Keratinocyte (primary cell): ENCODE data around the gene FAM72D.
"Not testable (repeated sequence)": the region's sequence is repeated elsewhere in the genome, so short reads cannot be mapped to it uniquely, and the experiment has no call there.

Source experiments
- EZH2 ChIP-seq: IDR thresholded peaks from one replicate; pipeline ENCODE4 v1.6.1; 2012; ENCODE audit warnings: inconsistent platforms, mild to moderate bottlenecking, low read length, moderate library complexity
- TF ChIP-seq, protein P1 (sequence below), 3 experiments: IDR thresholded peaks in 1 of 3; conservative IDR thresholded peaks in 1 of 3; optimal IDR thresholded peaks in 1 of 3; 2 replicates in 2 of 3; 3 replicates in 1 of 3; pipeline versions ENCODE3 to v1.5.1; 2011; ENCODE audit warnings: low read length in 3 of 3, mild to moderate bottlenecking in 3 of 3, moderate library complexity in 2 of 3, control low read depth in 1 of 3, inconsistent platforms in 1 of 3; ENCODE audit not compliant: insufficient read depth in 2 of 3; ENCODE audit errors: extremely low read depth in 1 of 3

DNA sequence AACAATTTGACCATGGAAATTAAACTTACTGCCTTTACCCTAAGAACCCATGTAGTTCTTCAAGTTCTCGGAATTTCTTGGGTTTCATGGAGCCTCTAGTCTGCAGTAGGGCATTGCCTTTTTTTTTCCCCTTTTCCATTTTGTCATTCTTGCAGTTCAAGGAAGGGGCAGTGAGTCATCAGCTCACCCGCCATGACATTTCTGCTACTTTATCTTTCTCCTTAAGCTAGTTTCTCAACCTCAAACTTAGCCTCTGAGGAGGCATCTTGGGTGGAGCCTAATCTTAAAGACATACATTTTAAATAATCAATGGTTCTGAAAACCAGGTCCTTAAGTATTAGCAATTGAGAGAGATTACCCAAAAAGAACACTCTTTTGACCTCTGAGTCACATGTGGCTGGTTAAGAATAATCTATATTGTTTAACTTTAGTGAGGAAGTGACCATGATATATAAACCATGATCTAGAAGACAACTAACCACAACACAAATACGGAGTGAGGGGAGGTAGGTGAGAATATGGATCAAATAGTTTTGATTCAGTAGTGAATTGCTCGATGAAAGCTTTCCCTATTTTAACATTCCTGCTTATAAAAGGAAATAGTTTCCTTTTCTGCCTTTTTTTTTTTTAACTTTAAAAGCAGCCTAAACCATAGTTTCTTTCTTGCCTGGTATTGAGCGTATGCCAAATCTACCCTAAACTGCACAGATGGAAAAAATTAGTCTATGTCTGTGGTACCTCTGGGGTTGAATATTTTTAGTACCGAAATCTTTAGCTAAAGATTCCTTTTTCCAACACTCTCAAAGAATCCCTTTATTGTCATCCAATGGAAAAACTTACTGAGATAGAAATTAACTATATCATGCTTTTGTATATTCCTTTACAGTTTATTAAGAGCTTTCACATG lies 20.1 kb downstream of the FAM72D start:
- TF ChIP-seq, protein P1, sequence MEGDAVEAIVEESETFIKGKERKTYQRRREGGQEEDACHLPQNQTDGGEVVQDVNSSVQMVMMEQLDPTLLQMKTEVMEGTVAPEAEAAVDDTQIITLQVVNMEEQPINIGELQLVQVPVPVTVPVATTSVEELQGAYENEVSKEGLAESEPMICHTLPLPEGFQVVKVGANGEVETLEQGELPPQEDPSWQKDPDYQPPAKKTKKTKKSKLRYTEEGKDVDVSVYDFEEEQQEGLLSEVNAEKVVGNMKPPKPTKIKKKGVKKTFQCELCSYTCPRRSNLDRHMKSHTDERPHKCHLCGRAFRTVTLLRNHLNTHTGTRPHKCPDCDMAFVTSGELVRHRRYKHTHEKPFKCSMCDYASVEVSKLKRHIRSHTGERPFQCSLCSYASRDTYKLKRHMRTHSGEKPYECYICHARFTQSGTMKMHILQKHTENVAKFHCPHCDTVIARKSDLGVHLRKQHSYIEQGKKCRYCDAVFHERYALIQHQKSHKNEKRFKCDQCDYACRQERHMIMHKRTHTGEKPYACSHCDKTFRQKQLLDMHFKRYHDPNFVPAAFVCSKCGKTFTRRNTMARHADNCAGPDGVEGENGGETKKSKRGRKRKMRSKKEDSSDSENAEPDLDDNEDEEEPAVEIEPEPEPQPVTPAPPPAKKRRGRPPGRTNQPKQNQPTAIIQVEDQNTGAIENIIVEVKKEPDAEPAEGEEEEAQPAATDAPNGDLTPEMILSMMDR (optimal IDR thresholded peaks at IDR 0.05 in 1 of 3, IDR thresholded peaks at IDR 0.05 in 1 of 3, conservative IDR thresholded peaks at IDR 0.05 in 1 of 3; ENCODE audit: extremely low read depth in 1 of 3, insufficient read depth in 2 of 3, low read length in 3 of 3): not testable (repeated sequence)
- TF ChIP-seq EZH2: not testable (repeated sequence)
